ENCODE data around the gene DDB1.

Gene DDB1

GRCh38 chr11:61354208-61354607 lies 21.3 kb upstream of the DDB1 start:
- no peak for DNase-seq

GRCh38 chr11:61353131-61354067 lies 20.5 kb upstream of the DDB1 start:
- no peak for DNase-seq

GRCh38 chr11:61352038-61352437 lies 19.1 kb upstream of the DDB1 start:
- no peak for DNase-seq

DNA sequence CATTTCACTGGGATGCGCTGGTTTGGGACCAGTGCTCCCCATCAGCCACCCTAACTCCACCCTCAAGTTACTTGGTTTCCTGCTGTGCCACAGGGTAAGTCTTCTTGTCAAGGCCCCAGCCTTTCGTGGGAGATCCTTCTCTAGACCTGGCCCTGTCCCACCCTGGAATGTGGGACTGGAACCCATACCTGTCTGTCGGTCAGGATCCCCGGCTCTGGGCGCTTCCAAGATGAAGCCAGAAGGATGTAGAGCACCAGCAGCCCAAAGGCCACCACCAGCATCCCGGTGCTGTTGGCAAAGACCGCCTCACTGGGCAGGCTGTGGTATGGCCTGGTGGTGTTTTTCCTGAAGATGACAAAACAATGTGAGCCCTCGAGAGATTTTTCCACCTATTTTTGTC lies 17.9 kb upstream of the DDB1 start:
- DNase-seq, result no peak

DNA sequence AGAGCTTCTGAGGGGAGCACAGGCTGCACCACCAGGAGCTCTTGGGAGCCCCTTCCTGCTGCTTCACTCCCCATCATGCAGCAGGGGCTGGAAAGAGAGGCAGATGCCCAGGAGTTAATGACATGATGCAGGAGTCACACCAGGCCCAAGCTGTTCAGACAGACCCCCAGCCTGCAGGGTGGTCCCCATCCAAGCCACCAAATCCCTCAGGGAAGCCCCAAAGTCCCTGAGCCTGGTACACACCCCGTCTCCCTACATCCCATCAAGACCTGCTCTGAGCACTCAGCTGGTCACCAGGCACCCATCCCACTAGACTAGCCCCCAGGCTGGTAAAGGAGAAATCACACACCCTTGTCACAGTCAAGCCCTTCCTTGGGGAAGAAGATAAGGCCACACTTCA lies 17.4 kb upstream of the DDB1 start:
- no peak for DNase-seq

- no peak for DNase-seq
Measured at GRCh38 chr11:61349916-61350315, 17.0 kb upstream of the DDB1 start.

- no peak for DNase-seq
Measured at GRCh38 chr11:61349189-61349751, 16.4 kb upstream of the DDB1 start.

GRCh38 chr11:61347916-61348461 lies 15.1 kb upstream of the DDB1 start:
- peak; percentile 76 for DNase-seq

DNA sequence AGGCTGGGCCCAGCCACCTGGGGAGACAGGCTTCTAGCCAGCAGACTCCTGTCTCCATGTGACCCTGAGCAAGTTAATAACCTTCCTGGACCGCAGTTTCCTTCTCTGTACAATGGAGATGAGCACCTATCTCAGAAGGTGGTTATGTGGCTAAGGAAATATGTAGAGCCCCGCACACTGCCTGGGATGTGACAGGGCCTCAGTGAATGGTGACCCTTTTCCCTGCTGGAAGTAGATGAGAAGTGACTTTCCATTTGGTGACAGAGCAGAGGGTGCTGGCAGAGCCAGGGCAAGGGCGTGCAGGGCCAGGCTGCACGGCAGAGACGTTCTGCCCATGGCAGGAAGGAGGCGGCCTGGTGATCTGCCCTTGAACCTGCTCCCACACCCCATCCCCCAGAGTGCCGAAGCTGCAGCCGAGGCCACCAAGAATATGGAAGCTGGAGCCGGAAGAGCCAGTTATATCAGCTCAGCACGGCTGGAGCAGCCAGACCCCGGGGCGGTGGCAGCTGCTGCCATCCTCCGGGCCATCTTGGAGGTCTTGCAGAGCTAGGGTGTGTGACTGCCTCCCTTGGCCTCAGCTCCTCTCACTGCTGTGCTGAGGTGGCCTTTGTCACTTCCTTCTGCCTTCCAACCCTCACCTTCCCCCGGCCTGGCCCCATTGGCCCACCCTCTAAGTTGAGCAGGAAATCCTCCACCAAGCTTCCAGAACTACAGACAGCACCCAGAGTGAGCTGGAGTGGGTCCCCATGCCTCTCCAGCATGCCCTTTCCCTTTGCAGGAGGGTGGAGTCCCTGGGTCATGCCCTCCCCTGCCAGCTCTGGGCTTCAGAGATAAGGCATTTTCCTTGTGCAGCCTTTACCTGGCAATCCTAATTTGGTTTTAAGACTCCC lies 13.3 kb upstream of the DDB1 start:
- DNase-seq, result no peak

- DNase-seq, result no peak
Measured at GRCh38 chr11:61345170-61345610, 12.3 kb upstream of the DDB1 start.

GRCh38 chr11:61343792-61344745 lies 11.2 kb upstream of the DDB1 start:
- no peak for DNase-seq

DNA sequence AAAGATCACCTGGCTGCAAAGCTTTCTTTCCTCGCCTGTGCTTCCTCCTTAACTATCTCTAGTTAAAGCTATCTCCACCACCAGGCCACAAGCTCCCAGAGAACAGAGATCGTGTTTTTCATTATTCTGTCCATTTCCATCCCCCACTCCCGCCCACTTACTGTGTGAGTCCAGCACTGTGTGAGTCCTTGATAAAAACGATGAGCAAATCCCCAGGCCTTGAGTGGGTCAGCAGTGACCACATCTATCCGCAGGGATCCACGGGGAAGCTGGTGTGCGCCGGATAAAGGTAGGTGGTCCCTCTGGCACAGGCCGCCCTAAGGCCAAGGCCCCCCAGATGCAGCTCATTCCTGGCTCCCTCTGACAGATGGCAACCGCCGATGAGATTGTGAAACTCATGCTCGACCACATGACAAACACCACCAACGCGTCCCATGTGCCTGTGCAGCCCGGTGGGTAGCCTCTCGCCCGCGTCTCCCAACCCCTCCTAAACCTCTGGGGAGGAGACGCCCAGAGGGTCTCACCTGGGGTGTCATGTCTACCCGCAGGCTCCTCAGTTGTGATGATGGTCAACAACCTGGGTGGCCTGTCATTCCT lies 9.4 kb upstream of the DDB1 start:
- no peak for DNase-seq

DNA sequence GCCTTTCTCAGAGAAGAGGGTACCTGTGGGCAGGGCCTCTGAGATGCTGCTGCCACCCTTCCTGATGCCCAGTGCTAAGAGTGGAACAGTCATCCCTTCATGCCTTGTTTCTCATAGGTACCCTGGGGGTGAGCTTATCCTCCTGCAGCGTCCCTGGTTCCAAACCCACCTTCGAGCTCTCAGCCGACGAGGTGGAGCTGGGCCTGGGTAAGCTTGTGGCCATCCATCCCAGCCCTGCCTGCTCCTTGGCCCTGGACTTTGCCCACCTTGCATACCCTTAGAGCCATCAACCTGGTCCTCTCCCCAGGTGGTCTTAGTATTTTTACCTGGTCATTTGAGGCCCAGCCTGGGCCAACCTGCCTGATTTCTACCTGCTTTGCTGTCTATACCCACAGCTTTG lies 8.8 kb upstream of the DDB1 start:
- DNase-seq, result no peak

DNA sequence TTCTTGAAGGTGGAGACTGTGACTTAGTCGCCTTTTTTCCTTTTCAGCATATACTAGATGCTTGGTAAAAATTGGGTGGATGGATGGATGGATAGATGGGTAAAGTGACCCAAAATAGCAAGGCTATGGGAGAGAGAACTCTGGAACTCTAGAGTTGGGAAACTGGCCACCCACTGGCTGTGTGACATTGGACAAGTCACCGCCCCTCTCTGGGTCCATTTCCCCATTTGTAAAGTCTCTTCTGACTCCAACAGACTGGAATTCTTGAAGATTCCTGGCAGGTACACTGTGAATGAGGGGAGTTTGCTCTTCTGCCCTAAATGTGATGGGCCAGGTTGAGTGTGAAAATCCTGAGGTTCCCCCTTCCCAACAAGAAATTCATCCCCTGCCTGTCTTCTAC lies 8.1 kb upstream of the DDB1 start:
- DNase-seq, result no peak

DNA sequence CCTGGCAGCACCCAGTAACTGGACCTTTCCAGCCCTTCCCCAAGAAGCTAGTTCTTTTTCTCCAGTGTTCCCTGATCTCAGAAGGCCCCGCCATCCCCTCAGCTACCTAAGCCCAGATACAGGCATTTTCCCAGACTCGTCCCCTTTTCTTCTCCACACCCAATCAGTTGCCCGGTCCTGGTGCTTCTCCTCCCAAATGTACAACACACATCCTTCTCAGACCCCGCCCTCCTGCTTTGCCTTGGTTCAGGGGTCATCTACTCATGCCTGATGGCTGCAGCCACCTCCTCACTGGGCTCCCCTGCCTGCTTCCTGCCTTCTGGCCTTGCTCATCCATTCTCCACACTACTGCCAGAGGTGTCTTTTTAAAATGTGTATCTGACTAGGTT lies 6.6 kb upstream of the DDB1 start:
- DNase-seq, result no peak

- DNase-seq, result no peak
Measured at GRCh38 chr11:61338783-61339489, 6.0 kb upstream of the DDB1 start.

- no peak for DNase-seq
Measured at GRCh38 chr11:61337706-61338470, 5.0 kb upstream of the DDB1 start.

DNA sequence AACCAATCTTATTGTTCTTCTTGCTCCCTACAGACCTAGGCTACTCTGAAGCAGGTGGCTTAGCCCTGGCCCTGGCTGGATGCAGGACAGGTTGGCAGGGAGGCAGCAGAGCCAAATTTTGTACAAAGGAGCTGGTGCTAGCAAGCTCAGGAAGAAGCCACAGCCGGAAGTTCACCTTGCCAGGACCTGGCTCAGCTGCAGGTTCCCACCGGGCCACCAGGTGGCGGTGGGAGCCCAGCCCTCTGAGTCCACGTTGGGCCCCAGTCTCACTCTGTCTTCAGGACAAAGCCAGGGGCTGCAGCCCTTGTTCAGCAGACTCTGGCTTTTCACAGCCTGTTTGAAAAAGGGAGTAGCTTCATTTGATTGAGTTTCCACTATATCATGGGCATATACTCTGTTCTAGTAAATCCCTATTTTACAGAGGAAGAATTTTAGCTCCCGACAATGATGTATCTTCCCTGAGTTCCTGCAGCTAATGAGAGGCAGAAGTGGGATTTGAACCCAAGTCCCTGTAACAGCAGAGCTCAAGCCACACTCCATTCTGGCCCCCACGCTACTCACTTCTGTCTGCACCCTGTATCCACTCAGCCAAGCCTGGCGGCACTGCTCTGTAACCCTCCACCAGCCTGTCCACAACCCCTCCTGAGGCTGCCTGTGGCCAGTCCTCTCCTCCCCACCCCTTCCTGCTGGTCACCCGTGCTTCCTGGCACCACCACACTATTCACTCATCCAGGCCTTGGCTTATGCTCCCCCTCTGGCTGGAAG lies 3.4 kb upstream of the DDB1 start:
- DNase-seq, result peak; percentile 81

GRCh38 chr11:61335355-61335710 lies 2.4 kb upstream of the DDB1 start:
- DNase-seq, result no peak
